HG02870 (cell line): ENCODE results near the gene SPART.

Experiments used
- ATAC-seq: cut with Tn5 transposase; IDR thresholded peaks from one replicate; pipeline ENCODE4 v1.9.1; 2021; ENCODE audit warnings: mild to moderate bottlenecking, moderate library complexity; ENCODE audit not compliant: unreplicated experiment

Gene SPART, protein sequence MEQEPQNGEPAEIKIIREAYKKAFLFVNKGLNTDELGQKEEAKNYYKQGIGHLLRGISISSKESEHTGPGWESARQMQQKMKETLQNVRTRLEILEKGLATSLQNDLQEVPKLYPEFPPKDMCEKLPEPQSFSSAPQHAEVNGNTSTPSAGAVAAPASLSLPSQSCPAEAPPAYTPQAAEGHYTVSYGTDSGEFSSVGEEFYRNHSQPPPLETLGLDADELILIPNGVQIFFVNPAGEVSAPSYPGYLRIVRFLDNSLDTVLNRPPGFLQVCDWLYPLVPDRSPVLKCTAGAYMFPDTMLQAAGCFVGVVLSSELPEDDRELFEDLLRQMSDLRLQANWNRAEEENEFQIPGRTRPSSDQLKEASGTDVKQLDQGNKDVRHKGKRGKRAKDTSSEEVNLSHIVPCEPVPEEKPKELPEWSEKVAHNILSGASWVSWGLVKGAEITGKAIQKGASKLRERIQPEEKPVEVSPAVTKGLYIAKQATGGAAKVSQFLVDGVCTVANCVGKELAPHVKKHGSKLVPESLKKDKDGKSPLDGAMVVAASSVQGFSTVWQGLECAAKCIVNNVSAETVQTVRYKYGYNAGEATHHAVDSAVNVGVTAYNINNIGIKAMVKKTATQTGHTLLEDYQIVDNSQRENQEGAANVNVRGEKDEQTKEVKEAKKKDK

DNA sequence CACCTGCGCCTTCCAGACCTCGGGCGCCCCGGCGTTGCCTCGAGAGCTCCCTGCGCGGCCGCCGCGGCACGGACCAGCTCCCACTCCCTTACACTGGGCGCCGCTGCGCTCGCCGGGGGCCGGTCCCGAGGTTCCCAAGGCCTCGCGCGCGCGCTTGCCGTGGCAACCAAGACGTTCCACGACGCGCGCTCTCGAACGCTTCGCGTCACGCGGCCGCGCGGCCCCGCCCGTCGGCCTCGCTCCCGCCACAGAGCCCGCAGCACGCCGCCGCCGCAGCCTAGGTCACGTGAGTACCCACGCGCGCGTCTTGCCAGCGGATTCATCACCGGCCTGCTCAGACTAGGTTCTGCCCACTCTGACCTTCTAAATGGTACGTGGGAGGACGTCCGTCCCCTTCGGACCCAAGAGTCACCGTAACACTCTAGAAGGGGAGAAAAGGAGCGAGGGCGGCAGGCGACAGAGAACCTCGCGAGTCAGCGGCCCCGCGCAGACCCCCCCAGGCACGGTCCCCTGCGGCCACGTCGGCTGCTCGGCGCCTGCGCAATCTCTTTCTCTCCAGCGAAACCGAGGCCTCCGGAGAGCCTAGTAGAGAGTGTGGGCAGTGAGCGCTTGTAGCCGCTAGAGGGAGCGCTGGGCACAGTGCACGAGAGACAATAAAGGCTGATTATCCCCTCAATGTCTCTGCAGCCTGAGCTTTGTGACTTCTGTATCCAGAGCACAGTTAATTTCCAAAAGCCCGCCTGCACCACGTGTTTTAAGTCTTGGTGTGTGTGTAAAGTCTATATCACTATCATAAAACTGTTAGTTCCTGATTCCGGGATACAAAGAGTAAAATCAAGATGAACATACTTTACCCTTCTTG, at the start of gene SPART:
SPART (minus strand) TSS at position 173 of the 862 bp plus-strand sequence. CDS start 10,564 bp downstream, outside the sequence.
- ATAC-seq: peak; percentile 96

- no peak for ATAC-seq
Measured at GRCh38 chr13:36395280-36395679, 49.1 kb upstream of the SPART start.

GRCh38 chr13:36385489-36385888, 39.3 kb upstream of the SPART start:
- no peak for ATAC-seq

GRCh38 chr13:36382030-36382429, 35.8 kb upstream of the SPART start:
- no peak for ATAC-seq

GRCh38 chr13:36377826-36378468, 31.8 kb upstream of the SPART start:
- ATAC-seq: no peak

GRCh38 chr13:36374063-36374462, 27.9 kb upstream of the SPART start:
- ATAC-seq: no peak

GRCh38 chr13:36371185-36371584, 25.0 kb upstream of the SPART start:
- no peak for ATAC-seq

- no peak for ATAC-seq
Measured at GRCh38 chr13:36370108-36370429, 23.9 kb upstream of the SPART start.

- ATAC-seq: no peak
Measured at GRCh38 chr13:36369268-36370107, 23.3 kb upstream of the SPART start.

- no peak for ATAC-seq
Measured at GRCh38 chr13:36366031-36366430, 19.8 kb upstream of the SPART start.

- ATAC-seq: no peak
Measured at GRCh38 chr13:36363366-36363863, 17.2 kb upstream of the SPART start.

DNA sequence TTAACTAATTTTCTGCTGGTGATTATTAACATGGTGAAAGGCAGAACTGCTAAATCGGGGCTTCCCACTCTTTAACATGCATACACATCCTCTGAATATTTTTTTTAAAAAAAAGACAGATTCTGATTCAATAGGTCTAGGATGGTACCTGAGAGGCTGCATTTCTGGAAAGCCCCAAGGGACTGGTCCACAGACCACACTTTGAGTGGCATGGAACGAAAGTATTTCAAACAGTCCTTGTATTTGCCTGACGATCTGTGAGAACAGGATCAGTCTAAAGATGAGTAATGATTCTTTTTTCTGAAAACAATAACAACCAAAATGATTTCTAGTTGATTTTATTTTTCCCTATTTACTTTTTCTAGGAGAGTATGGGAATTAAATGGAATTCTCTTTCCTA, 16.7 kb upstream of the SPART start:
- no peak for ATAC-seq

DNA sequence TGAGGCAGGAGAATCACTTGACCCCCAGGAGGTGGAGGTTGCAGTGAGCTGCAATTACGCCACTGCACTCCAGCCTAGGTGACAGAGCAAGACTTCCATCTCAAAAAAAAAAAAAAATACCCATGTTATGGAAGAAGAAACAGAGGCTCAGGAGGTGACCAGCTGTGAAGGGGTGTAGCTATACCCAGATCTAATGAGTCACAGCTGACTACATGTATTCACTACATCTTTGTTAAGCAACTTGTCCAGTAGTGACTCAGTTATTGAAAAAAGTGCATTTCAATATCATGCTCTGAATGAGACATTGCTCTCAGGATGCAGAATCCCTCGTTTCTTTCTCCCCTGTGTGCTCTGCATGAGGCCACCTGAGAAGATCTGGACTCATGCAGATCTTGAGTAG, 16.1 kb upstream of the SPART start:
- ATAC-seq: no peak

- ATAC-seq: no peak
Measured at GRCh38 chr13:36360903-36361302, 14.7 kb upstream of the SPART start.

GRCh38 chr13:36359301-36359950, 13.2 kb upstream of the SPART start:
- ATAC-seq: no peak

DNA sequence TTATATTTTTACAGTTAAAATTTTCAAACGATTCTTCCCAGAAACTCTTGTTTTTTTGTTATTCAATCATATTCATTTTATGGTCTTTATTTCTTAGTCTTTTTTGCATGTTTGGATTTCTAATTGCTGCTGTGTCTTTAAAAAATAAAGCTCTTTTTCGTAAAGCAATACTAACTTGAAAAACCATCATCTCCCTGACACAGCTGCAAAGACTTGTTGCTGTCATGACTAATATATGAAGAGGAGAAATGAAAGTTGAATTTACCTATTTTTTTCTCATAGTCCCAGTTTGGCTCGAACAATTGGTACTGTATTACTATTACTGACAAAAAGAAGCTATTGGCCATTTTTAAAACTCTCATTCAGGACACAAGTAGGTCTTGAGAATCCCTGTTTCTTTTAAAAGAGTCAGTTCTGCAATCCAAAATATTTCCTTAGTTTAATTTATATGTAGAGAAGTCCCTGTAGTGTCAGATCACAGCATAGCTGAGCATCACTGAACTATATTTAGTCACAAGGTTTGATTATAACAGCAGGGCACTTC, 12.1 kb upstream of the SPART start:
- no peak for ATAC-seq

DNA sequence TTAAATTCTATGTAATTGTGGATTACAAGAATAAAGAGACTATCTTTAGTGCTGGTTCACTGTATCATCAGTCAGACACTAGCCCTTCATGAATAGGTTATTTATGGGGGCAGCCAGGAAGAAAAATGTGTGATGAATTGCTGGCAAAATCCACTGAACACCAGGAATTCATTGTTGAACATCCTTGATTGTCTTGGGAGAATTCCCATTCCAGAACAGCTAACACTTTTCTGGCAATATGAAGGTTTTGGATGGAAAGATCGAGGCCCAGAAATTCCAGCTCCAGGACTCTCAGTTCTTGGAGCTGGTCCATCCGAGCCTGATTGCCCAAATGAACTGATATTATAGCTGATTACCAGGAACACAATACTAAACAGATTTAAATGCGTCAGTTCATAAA, 11.5 kb upstream of the SPART start:
- no peak for ATAC-seq

DNA sequence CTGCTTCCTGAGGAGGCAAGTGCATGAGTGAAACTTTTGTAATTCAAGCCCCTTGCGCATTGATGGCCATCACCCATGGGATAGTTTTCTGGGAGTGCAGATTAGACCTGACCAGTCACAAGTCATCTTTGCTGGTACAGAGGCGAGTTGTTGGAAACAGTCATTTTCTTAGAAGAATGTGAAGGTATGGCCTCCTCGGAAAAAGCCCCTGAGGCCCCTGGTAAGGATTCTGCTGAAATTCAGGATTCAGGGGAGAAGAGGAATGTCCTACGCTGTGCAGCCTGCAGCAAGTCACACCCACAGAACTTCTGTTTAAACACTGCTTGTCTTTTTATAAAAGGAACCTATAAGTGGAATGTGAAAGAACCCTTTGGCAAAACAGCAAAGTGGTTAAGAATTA, 11.0 kb upstream of the SPART start:
- no peak for ATAC-seq

DNA sequence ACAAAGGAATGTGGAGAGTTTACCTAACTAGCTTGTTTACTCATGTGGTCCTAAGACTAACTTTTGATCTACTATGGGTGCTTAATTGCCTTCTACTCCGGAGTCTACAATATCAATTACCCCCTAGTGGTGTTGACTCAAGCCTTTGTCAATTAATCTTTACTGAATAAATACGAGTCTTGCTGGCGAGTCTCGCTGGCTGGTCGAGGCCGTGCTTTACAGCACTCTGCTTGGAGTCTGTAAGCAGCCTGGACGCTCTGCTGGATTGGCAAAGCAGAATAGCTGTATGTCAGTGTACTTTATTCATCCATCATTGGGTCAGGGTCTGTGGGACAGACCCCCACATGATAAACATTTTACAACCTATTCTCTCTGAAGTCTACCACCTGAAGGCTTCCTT, 9.9 kb upstream of the SPART start:
- no peak for ATAC-seq
